ENCODE data around the gene CDH4. TPM values are rescaled to one million over a fixed set of nuclear protein-coding genes. Genes with fewer than 3 reads are reported as not detected.

Gene CDH4
- polyA plus RNA-seq, 1 experiment, result 1.5 TPM

DNA sequence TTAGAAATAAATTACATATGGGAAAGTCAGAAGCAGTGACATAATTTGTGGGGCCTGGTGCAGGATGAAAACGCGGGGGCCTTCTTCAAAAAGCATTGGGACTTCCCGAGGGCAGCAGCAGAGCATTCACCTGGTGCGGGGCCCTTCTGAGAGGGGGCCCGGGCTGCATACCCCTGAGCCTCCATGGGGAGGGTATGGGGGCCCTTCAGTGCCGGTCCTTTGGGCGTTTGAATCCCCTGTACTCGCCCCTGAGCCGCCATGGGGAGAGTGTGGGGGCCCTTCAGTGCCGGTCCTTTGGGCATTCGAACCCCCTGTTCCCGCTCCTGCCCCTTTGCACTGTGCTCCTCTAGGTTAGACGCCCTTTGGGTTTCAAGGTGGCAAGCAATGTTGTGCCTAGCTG, 283.5 kb downstream of the CDH4 start:
- POLR2A ChIA-PET, result no interaction called here
- no peak for DNase-seq (ENCODE audit: low read depth)
- CTCF ChIA-PET, result no interaction called here

GRCh38 chr20:61535956-61536355, 283.9 kb downstream of the CDH4 start:
- CTCF ChIA-PET, result no interaction called here
- H3K27me3 ChIP-seq (ENCODE audit: control insufficient read depth, insufficient read depth, low read length), result no peaks in the 10 kb centered on the region
- no peak for DNase-seq (ENCODE audit: low read depth)
- TF ChIP-seq CTCF (IDR thresholded peaks at IDR 0.05; ENCODE audit: insufficient read depth, low read depth, low read length), result no peak
- POLR2A ChIA-PET, result no interaction called here
- H3K36me3 ChIP-seq (ENCODE audit: control insufficient read depth, insufficient read depth, low read length), result no peaks in the 10 kb centered on the region
- no peak overlapping the region for H3K4me3 ChIP-seq (ENCODE audit: low read depth, low read length)

More for the DNA sequence above, 283.5 kb downstream of the CDH4 start:
- Histone ChIP-seq H3K4me3 (ENCODE audit: low read depth, low read length) (no peak overlapping the region), H3K36me3 (ENCODE audit: control insufficient read depth, insufficient read depth, low read length) (no peaks in the 10 kb centered on the region), H3K27me3 (ENCODE audit: control insufficient read depth, insufficient read depth, low read length) (no peaks in the 10 kb centered on the region)
- no peak for TF ChIP-seq CTCF (IDR thresholded peaks at IDR 0.05; ENCODE audit: insufficient read depth, low read depth, low read length)

DNA sequence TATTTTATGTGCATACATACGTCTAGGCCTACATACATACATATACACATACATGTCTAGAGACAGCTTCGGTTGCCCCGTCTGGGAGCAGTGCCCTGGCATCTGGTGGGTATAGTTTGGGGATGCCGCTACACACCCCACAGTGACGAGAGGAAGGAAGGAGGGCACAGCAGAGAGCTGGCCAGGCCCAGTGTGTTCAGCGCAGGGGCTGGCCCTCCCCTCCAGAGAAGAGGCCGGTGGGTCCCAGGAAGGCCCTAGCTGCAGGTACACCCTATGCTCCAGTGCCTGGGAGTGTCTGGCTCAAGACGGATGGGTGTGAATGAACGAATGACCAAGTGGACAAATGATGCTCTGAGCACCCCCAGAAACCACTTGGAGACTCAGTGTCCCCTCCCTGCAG, 284.6 kb downstream of the CDH4 start:
- POLR2A ChIA-PET, result no interaction called here
- Histone ChIP-seq H3K36me3 (ENCODE audit: control insufficient read depth, insufficient read depth, low read length) (no peaks in the 10 kb centered on the region), H3K4me3 (ENCODE audit: low read depth, low read length) (no peak overlapping the region), H3K27me3 (ENCODE audit: control insufficient read depth, insufficient read depth, low read length) (no peaks in the 10 kb centered on the region)
- no peak for TF ChIP-seq CTCF (IDR thresholded peaks at IDR 0.05; ENCODE audit: insufficient read depth, low read depth, low read length)
- no peak for DNase-seq (ENCODE audit: low read depth)
- CTCF ChIA-PET, result no interaction called here

GRCh38 chr20:61537239-61538182, 285.4 kb downstream of the CDH4 start:
- no peak overlapping the region for H3K4me3 ChIP-seq (ENCODE audit: low read depth, low read length)
- no peak for TF ChIP-seq CTCF (IDR thresholded peaks at IDR 0.05; ENCODE audit: insufficient read depth, low read depth, low read length)
- no peaks in the 10 kb centered on the region for H3K36me3 ChIP-seq (ENCODE audit: control insufficient read depth, insufficient read depth, low read length)
- no peaks in the 10 kb centered on the region for H3K27me3 ChIP-seq (ENCODE audit: control insufficient read depth, insufficient read depth, low read length)
- CTCF ChIA-PET, result no interaction called here
- no peak for DNase-seq (ENCODE audit: low read depth)
- POLR2A ChIA-PET, result no interaction called here

DNA sequence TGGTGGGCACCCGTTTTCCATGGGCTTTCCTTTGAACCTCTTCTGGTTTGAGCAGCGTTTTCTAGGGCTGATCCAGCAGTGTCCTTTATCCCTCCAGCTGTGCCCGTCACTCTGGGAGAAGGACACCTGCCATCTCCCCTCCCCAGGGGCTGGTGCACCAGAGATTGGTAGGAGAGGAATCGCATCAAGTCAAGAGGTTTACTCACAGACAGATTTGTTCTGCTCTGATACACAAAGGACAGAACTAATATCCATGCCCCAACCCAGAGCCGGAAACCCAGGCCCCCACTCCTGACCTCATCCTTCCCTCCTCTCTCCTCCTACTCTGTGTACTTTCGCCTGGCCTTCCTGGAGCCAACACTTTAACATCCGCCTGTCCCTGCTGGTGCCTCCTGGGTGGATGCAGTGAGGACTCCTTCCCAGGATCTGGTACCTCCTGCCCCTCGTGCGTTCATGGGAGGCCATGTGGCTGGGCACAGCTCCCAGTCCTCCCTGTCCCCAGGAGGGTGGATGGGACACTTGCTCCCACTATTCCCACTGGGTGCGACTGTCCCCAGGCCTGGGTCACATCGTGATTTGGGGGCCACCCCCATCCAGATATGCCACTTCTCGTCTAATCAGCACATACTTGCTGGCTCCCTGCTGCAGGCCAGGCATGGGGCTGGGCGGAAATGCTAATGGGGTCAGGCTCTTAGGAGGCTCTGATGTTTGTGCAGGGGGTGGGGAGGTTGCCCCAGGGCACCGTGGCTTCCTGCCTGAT, 286.3 kb downstream of the CDH4 start:
- Histone ChIP-seq H3K4me3 (ENCODE audit: low read depth, low read length) (no peak overlapping the region), H3K36me3 (ENCODE audit: control insufficient read depth, insufficient read depth, low read length) (no peaks in the 10 kb centered on the region), H3K27me3 (ENCODE audit: control insufficient read depth, insufficient read depth, low read length) (no peaks in the 10 kb centered on the region)
- POLR2A ChIA-PET, result no interaction called here
- TF ChIP-seq CTCF (IDR thresholded peaks at IDR 0.05; ENCODE audit: insufficient read depth, low read depth, low read length), result no peak
- CTCF ChIA-PET, result interaction anchor here (1.7 kb wide), 1 partner anchor 13 kb away, joined by 3 read pairs; no protein-coding TSS in a partner anchor
- no peak for DNase-seq (ENCODE audit: low read depth)

Measured in BJ (cell line).